ENCODE data around the gene TYSND1.
"Not testable (repeated sequence)": the region's sequence is repeated elsewhere in the genome, so short reads cannot be mapped to it uniquely, and the experiment has no call there.

Gene TYSND1, protein sequence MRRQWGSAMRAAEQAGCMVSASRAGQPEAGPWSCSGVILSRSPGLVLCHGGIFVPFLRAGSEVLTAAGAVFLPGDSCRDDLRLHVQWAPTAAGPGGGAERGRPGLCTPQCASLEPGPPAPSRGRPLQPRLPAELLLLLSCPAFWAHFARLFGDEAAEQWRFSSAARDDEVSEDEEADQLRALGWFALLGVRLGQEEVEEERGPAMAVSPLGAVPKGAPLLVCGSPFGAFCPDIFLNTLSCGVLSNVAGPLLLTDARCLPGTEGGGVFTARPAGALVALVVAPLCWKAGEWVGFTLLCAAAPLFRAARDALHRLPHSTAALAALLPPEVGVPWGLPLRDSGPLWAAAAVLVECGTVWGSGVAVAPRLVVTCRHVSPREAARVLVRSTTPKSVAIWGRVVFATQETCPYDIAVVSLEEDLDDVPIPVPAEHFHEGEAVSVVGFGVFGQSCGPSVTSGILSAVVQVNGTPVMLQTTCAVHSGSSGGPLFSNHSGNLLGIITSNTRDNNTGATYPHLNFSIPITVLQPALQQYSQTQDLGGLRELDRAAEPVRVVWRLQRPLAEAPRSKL

DNA sequence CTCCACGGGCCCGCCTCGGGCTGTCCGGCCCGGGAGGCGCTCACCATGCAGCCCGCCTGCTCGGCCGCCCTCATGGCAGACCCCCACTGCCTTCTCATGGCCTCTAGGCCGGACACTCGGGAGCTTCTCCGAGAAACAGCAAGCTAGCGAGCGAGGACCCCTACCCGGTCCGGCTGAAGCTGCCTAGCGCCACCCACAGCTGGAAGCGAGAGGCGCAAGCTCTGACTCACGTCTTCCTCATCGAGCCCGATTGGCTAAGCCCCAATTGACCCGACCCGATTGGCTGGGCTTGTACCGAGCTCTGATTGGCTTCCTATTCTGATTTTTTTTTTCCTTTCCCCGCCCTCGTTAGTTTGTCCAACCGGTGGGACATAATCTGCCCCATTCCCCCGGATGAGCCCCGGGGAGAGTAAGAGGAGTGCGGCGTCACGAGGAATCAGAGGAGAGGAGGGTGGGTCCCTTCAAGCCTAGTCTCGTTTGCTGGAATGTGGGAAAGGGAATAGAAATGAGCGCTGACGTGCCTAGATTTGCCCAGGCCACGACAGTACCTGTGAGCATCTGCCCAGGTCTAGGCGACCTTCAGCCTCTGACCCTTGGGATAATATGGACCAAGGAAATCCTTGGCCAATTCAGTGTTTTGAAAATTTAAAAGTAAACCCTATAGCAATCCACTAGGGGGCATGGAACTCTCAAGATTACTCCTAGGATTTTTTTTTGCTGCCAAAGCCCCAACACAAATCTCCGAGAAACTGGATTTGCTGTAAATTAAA is at the start of gene TYSND1:
Gene TYSND1, minus strand, starts transcription at position 212 of the 770 bp plus-strand sequence. Its CDS starts 114 bp downstream, at position 98.
- peak; percentile 94 for DNase-seq (ENCODE audit: low spot score)

DNA sequence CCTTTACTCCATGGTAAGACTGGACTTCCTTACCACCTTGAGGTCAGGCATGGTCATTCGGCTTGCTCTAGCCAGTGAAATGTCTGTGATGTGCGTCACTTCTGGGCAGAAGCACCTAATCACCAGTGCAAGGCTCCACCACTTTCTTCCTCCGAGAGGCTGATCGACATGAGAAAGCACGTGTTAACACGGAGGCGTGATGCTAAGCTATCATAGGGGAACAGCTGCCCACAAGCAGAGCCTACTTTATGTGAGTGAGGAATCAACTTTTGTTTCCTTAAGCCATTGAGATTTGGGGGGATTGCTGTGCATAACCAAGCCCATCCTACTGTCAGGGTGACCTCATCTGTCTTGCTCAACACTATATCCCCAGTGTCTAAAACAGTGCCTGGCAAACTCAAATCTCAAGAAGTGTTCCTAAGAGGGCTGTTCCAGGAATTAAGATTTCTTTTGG is 46.9 kb upstream of the TYSND1 start:
- DNase-seq (ENCODE audit: low spot score) = no peak

DNA sequence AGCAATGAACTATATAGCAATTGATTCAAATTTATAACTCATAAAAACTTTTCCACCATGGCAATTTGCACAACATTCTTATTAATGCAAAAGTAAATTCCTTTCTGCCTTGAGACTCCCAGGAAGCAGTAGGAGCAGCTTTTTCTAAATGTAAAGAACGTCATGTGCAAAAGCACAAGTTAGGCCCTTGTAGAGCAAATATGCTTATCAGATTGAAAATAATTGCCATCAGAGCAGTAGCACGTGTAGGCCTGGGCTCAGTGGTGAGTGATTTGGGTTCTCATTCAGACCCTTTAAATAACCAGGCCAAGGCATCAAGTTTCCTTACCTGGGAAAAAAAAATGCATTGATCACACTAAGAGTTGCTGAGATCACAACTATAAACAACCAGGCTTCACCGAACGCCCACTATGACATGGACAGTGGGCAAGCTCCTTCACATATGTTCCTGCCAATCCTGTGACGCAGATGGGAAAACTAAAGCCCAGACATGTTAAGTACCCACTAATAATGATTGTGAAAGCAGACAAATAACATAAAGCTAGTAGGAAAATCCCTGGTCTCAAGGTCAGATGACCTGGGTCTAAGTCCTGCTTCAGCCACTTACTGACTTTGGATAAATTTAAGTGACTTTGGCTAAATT is 45.9 kb upstream of the TYSND1 start:
- no peak for DNase-seq (ENCODE audit: low spot score)

DNA sequence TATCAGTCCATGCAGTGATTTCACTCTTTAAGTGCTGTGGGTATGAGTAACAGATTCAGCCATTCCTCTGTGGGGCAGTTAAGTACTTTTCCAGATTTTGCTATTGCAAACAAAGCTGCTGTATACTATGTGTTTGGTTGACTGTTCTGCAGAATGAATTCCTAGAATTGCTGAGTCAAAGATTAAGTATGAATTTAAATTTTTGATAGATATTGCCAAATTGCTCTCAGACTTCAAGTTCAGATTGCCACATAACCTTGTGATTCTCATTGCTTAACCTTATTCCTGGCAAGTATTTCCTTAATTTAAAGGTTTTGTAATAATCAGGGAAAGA is 45.4 kb upstream of the TYSND1 start:
- no peak for DNase-seq (ENCODE audit: low spot score)

DNA sequence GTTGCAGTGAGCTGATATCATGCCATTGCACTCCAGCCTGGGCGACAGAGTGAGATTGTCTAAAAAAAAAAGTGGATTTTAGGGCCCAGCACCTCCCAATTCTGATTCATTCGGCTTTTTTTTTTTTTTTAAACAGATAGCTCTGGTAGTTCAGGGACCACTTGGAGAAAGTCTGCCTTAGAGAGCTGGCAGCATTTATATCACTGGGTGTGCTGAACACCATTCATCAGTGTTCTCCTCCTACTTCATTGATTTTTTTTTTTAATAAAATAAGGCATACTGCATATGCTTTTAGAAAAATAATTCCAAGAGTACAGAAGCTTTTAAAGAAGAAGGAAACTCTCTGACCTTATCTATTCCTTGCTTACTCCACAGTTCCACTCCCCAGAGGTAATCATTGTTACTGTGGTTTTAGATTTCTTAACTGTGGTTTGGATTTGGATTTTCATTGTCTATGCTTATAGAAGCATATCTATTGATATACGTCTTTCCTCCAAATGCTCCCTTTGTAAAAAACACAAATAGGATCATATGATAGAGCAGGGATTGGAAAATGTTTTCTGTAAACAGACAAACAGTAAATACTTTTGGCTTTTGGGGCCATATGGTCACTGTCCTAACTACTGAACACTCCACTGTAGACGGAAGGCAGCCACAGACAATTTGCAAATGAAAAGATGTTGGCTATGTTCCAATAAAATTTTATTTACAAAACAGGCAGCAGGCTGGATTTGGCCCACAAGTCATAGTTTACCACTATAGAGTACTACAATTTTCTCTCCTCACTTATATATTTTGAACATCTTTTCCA is 44.9 kb upstream of the TYSND1 start:
- DNase-seq (ENCODE audit: low spot score) = no peak

DNA sequence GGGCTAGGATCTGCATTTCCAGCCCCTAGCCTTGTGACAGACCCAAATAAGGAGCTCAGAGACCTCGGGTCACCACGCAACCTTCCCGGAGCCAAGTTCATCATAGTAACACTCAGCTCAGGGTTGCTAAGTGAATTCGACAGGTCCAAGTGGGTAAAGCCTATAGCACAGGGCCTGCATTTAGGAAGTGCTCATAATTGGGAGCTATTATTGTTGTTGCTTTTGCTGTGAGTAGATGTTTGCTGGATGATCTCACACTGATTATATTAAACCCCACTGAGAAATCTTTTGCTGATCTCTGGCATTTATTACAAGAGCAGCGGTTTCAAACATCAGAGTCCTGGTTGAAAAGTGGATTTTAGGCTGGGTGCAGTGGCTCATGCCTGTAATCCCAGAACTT is 44.1 kb upstream of the TYSND1 start:
- no peak for DNase-seq (ENCODE audit: low spot score)

DNA sequence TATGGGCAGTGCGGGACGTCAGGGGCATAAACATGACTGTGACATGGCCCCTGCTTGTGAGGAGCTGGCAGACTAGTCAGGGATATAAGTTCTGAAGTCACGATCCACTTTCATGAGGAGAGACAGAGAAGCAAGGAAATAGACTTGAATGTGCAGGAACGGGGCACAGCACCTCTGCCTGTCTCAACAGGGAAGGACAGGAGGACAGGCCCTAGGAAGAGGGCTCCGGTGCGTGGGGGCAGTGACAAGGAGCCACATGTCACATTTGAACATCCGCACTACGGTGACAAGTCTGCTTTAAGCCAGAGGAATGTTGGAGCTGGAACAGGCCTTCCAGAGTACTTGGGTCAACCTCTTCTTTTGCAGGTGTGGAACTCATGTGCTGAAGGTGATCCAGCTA is 43.6 kb upstream of the TYSND1 start:
- DNase-seq (ENCODE audit: low spot score) = no peak

DNA sequence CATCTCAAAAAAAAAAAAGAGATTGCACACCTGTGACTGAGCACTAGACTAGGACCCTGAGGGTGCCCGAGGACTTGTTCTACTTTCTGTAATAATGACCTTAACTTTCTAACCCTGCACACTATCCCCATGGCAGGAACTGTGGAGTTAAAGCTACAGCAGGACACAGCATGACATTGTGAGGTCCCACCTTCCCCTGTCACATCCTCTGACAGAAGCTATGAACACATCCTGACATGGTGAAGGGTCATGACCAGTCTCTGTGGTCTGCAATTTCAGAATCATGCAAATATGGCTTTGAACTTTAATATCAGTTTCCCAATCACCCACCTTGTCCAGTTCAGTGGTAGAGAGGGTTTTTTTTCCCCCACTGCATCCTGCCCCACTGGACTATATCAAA is 42.3 kb upstream of the TYSND1 start:
- DNase-seq (ENCODE audit: low spot score) = no peak

DNA sequence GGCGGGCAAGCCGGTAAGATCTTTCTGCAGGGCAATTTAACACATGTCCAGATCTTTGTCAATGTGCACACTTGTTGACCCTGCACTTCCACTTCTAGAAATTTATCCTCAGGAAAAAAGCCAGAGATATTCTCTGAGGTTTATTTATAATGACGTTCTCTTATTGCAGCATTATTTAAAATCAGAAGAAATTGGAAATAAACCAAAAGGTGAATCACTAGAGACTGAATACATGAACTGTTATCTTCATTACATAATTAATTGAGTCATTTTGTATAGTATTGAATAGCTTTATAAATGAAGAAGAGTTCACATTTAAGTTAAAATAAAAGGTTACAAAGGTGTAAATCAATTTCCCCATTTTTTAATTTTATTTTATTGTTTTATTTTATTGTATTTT is 40.1 kb upstream of the TYSND1 start:
- DNase-seq (ENCODE audit: low spot score) = no peak

DNA sequence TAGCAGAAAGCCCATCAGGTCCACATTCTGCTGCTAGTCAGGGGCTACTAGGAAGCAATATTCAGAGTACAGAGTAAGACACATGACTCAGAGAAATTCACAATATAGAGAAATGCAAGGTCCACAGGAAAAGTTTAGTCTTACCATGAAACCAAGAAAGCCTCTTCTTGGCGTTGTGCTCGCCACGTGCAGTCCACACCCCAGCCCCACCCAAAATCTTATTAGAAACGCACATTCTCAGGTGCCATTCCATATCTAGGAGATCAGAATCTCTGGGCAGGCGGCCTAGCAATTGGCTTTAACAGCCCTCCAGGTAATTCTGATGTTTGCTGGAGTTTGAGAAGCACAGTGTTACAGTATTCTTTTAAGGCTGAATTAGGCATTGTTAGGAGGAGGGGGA is 39.6 kb upstream of the TYSND1 start:
- DNase-seq (ENCODE audit: low spot score) = no peak

DNA sequence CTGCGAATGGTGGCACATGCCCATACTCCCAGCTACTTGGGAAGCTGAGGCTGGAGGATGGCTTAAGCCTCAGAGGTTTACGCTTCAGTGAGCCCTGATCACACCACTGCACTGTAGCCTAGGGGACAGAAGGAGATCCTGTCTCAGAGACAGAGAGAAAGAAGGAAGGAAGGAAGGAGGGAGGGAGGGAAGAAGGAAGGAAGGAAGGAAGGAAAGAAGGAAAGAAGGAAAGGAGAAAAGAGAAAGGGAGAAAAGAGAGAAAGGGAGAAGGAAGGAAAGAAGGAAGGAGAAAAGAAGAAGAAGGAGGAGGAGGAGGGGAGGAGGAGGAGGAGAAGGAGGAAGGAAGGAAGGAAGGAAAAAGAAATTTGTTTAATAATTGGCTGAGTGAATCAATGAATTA is 36.8 kb upstream of the TYSND1 start:
- no peak for DNase-seq (ENCODE audit: low spot score)

DNA sequence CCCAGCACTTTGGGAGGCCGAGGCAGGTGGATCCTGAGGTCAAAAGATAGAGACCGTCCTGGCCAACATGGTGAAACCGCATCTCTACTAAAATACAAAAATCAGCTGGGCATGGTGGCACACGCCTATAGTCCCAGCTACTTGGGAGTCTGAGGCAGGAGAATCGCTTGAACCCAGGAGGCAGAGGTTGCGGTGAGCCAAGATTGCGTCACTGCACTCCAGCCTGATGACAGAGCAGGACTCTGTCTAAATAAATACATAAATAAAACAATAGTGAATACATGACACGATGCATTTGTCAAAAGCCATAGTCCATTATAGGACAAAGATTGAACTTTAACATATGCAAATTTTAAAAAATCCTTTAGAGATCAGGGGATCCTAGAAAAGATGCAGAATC is 32.7 kb upstream of the TYSND1 start:
- DNase-seq (ENCODE audit: low spot score) = not testable (repeated sequence)

DNA sequence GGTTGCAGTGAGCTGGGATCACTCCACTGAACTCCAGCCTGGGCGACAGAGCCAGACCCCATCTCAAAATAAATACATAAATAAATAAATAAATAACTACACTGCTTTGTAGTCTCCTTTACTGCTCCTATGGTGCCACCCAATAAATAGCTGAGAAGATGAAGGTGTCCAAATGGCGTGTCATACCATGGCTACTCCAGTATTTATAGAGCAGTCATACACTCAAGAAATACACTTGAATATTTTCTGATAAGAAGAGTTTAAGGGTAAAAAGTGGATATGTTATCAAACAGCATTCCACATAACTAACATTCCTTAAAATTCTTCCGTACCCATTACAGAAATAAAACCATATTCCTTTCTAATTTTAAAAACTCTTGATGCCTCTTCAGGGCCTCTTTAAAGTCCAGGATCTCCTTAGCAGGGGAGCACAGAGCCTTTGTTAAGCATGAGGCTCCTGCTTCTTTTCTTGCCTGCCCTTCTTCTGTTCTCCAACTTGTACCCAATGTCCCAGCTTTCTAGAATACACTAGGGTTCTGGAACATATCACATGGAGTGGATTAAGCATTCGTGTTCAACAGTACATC is 31.7 kb upstream of the TYSND1 start:
- no peak for DNase-seq (ENCODE audit: low spot score)

DNA sequence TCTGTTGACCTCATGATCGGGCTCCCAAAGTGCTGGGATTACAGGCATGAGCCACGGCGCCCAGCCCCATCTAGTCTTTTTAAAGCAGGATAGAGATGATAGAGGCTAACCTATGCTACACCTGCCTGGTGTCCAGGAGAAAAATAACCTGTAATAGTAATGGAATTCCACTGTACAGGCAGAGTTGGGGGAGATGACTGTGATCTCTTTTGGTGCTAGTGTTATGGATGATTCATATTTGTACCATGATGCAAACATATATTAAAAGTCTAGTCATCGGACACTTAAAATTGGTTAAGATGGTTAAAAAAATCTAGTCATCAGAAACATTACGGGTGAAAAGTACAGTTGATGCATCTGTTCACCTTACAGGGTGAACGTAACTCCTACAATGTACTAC is 29.9 kb upstream of the TYSND1 start:
- DNase-seq (ENCODE audit: low spot score) = no peak

DNA sequence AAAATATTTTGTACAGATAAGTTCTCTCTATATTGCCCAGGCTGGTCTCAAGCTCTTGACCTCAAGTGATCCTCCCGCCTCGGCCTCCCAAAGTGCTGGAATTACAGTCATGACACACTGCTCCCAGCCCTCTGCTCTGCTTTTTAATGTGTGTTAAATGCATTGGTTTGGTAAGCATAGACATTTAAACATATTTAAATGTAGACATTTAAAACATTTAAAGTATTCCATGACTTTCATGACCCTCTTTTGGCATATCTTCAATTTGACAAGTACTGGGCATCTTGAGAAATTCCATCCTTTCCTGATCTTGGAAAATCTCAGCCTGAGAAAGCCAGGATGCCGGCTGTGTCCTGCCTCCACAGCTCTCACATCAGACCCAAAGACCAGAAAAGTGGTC is 29.0 kb upstream of the TYSND1 start:
- DNase-seq (ENCODE audit: low spot score) = no peak

DNA sequence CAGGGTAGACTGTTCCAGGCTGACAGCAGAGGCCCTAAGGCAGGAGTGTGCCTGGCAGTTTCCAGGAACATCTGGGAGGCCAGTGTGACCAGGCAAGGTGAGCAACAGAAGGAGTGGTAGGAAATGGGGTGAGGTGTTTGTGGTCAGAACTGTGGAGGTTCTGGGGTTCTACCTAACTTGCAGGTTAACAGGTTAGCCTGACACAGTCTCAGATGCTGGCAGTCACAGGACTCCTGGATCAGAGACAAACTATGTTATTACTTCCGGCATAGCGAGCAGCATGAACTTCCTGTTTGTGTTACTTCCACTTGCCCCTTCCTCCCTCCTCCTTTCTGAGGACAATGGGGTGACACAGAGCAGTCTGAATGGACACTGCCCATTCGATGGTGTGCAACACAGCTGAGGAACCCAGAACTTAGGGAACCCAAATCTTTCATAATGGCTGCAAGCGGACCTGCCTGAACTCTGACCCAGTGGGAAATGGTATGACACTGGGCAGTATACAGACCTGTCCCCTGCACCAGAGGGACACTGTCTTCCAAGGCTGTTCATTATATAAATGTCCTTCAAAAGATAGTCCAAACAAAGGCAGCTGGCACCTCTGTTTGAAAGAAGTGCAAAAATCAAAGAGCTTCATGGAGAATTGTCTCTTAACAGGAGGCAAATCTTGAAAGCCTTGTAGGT is 27.7 kb upstream of the TYSND1 start:
- peak; percentile 51 for DNase-seq (ENCODE audit: low spot score)

DNA sequence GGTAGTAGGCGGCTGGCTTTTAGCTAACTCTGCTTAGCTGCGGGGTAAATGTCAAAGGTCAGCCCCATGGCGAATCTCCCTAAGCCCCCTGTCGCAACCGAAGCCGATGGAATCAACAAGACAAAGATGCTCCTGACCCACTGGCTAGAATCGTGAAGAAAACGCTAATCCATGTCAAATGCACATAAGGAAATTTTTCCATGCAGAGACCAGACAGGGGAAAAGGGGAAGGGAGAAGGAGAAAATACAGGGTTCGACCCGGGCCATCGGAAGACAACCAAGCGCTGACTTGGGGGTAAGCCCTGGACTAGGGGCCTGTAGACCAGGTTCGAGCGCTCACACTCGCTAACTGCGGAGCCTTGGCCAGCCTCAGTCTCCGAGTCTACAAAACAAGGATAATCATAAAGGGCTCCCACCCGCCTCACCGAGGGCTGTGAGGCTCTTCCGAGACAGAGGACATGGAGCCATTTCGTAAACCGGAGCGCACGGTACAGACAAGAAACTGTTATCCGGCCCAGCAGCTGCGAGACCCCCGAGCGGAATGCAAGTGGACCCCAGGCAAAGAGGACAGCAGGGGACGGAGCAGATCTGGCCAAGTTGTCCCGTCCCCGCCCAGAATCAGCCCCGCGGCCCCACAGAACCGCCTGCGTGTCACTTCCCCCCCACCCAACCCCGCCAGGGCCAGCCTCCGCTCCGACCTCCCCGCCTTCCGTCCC is 23.3 kb upstream of the TYSND1 start:
- no peak for DNase-seq (ENCODE audit: low spot score)

DNA sequence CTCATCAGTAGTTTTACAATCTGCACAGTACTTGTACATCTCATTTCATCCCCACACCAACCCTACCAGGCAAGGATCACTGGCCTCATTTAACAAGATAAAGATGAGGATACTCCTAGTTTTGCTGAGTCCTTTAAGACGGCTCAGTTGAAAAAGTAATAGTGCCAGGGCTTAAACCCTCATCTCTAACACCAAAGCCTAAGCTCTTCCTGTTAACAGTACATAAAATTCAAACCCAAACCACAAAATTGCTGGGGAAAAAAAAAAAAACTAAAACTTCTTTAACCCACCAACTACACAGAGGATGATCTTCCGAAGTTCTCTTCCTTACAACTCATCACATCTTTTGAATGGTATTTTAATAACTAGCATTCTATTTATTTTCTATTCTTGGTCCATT is 22.5 kb upstream of the TYSND1 start:
- peak; percentile 14 for DNase-seq (ENCODE audit: low spot score)

DNA sequence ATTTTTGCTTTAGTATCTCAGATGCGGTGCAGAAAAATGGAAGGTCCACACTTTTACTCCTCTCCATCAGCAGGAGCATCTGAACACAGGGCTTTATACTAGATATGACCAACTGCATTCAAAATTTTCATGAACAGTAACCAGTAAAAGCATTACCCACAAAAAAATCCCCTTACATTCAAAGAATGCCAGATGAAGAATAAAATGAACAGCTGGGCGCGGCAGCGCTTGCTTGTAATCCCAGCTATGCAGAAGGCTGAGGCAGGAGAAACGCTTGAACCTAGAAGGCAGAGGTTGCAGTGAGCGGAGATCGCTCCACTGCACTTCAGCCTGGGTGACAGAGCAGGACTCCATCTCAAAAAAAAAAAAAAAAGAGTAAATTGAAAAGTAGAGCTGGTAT is 20.7 kb upstream of the TYSND1 start:
- DNase-seq (ENCODE audit: low spot score) = no peak

DNA sequence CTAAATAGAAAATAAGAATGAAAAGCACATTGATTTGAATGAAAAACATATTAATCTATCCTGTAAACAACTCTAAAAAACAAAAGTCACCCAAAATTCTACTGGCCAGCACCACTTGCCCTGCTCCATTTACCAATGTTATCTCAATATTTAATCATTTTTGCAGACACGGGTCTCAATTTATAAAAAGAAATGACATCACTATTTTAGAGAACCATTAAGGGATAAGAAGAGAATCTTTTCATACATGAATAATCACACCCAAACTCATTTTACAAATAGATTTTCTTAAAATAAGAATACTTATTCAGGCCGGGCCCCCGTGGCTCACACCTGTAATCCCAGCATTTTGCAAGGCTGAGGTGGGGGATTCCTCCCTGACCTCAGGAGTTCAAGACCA is 19.9 kb upstream of the TYSND1 start:
- no peak for DNase-seq (ENCODE audit: low spot score)
